Fibroblast of lung (primary cell): ENCODE measurements around the gene TNS1. TPM values are rescaled to one million over a fixed set of nuclear protein-coding genes. Genes with fewer than 3 reads are reported as not detected.

Experiments
- DNase-seq, 2 donors: peaks; one replicate each; pipeline versions ENCODE4 v3.0.0 to v3.0.0-alpha.2; 2010; ENCODE audit warnings: low read depth in 2 of 2
- H2AFZ ChIP-seq: 2 replicates; pipeline ENCODE4 v1.5.1; 2012; ENCODE audit warnings: low read length, control low read depth, inconsistent platforms
- H3K27ac ChIP-seq: 2 replicates; pipeline ENCODE4 v1.5.1; 2011; ENCODE audit warnings: low read length, control low read depth; ENCODE audit not compliant: insufficient read depth
- H3K27me3 ChIP-seq: 2 replicates; pipeline ENCODE4 v1.5.1; 2011; ENCODE audit warnings: mild to moderate bottlenecking, low read length; ENCODE audit not compliant: control insufficient read depth, insufficient read depth
- H3K36me3 ChIP-seq: 2 replicates; pipeline ENCODE4 v1.5.1; 2011; ENCODE audit warnings: low read length; ENCODE audit not compliant: control insufficient read depth, insufficient read depth
- H3K4me1 ChIP-seq: 2 replicates; pipeline ENCODE4 v1.5.1; 2011; ENCODE audit warnings: low read length; ENCODE audit not compliant: control insufficient read depth, insufficient read depth; ENCODE audit errors: extremely low read depth
- H3K4me2 ChIP-seq: 2 replicates; pipeline ENCODE4 v1.5.1; 2011; ENCODE audit warnings: low read length, control low read depth; ENCODE audit not compliant: insufficient read depth; ENCODE audit errors: extremely low read depth
- H3K4me3 ChIP-seq, 4 experiments: fragments of 200-600 bp in 1 of 4; sonication (generic) in 1 of 4; replicated peaks in 1 of 4; 2 replicates each; pipeline ENCODE4 v1.5.1; 2011 to 2016; ENCODE audit warnings: low read length in 4 of 4, low read depth in 3 of 4, mild to moderate bottlenecking in 3 of 4, control low read depth in 2 of 4, inconsistent platforms in 1 of 4, mixed read lengths in 1 of 4; ENCODE audit not compliant: insufficient read depth in 1 of 4; ENCODE audit errors: control extremely low read depth in 1 of 4
- H3K79me2 ChIP-seq: 2 replicates; pipeline ENCODE4 v1.5.1; 2012; ENCODE audit warnings: mild to moderate bottlenecking, low read length, inconsistent platforms; ENCODE audit not compliant: control insufficient read depth, insufficient read depth
- H3K9ac ChIP-seq: 2 replicates; pipeline ENCODE4 v1.5.1; 2011; ENCODE audit warnings: mild to moderate bottlenecking, low read length, control low read depth; ENCODE audit not compliant: insufficient read depth
- H3K9me3 ChIP-seq: 2 replicates; pipeline ENCODE4 v1.5.1; 2012; ENCODE audit warnings: low read depth, low read length; ENCODE audit not compliant: control insufficient read depth, insufficient read depth
- H4K20me1 ChIP-seq: 2 replicates; pipeline ENCODE4 v1.5.1; 2011; ENCODE audit warnings: low read length; ENCODE audit not compliant: control insufficient read depth, insufficient read depth; ENCODE audit errors: extremely low read depth
- EZH2 ChIP-seq: IDR thresholded peaks from 2 replicates; pipeline ENCODE4 v1.5.1; 2012; ENCODE audit warnings: low read length, control low read depth, mild to moderate bottlenecking; ENCODE audit errors: missing control alignments
- polyA plus RNA-seq, 2 donors: library from polyadenylated mRNA; depleted of rRNA in 1 of 2; stranded (reverse) in 1 of 2; unstranded in 1 of 2; fragments of >200 nt; gene quantifications; 2 replicates each; pipeline ENCODE4 v1.2.1, GENCODE V29; 2011 to 2012; ENCODE audit warnings: missing spikeins in 1 of 2
- total RNA-seq: library from RNA; depleted of rRNA; stranded (reverse); fragments of >200 nt; gene quantifications from 2 replicates; pipeline ENCODE4 v1.2.1, GENCODE V29; 2014
- TF ChIP-seq, protein P1 (sequence below), 2 donors: IDR thresholded peaks in 1 of 2; conservative IDR thresholded peaks in 1 of 2; 1 replicate in 1 of 2; 2 replicates in 1 of 2; pipeline ENCODE4 v1.5.1; 2011 to 2012; ENCODE audit warnings: low read length in 2 of 2, control low read depth in 1 of 2, inconsistent platforms in 1 of 2, low read depth in 1 of 2, mild to moderate bottlenecking in 1 of 2

The TNS1 gene
- total and polyA plus RNA-seq, 2 donors (not counting 1 experiment from before 2014, with no cell fraction given), result 44.4 to 47.1 TPM

- Histone ChIP-seq H3K27me3 (no peaks in the 10 kb centered on the region), H3K4me1 (peaks cover 7% of the 10 kb centered on the region), H3K36me3 (peaks cover 27% of the 10 kb centered on the region), H4K20me1 (no peaks in the 10 kb centered on the region), H3K4me3 (no peak overlapping the region), H3K4me2 (no peak overlapping the region), H3K9me3 (no peaks in the 10 kb centered on the region), H2AFZ (no peak overlapping the region), H3K27ac (no peak overlapping the region), H3K79me2 (no peaks in the 10 kb centered on the region), H3K9ac (no peak overlapping the region)
- TF ChIP-seq, protein P1, sequence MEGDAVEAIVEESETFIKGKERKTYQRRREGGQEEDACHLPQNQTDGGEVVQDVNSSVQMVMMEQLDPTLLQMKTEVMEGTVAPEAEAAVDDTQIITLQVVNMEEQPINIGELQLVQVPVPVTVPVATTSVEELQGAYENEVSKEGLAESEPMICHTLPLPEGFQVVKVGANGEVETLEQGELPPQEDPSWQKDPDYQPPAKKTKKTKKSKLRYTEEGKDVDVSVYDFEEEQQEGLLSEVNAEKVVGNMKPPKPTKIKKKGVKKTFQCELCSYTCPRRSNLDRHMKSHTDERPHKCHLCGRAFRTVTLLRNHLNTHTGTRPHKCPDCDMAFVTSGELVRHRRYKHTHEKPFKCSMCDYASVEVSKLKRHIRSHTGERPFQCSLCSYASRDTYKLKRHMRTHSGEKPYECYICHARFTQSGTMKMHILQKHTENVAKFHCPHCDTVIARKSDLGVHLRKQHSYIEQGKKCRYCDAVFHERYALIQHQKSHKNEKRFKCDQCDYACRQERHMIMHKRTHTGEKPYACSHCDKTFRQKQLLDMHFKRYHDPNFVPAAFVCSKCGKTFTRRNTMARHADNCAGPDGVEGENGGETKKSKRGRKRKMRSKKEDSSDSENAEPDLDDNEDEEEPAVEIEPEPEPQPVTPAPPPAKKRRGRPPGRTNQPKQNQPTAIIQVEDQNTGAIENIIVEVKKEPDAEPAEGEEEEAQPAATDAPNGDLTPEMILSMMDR (conservative IDR thresholded peaks at IDR 0.05 in 1 of 2, IDR thresholded peaks at IDR 0.05 in 1 of 2; ENCODE audit: low read depth in 1 of 2, low read length in 2 of 2), result no peak
- TF ChIP-seq EZH2, result no peak
- no peak for DNase-seq
These were observed 116.7 kb downstream of the TNS1 start for GRCh38 chr2:217886091-217886490.

- H3K9ac ChIP-seq, result no peak overlapping the region
- peaks cover 30% of the 10 kb centered on the region for H3K36me3 ChIP-seq
- H3K4me1 ChIP-seq, result peaks cover 5% of the 10 kb centered on the region
- DNase-seq, result no peak
- H4K20me1 ChIP-seq, result no peaks in the 10 kb centered on the region
- no peak overlapping the region for H3K27ac ChIP-seq
- no peak overlapping the region for H2AFZ ChIP-seq
- H3K9me3 ChIP-seq, result no peaks in the 10 kb centered on the region
- H3K4me3 ChIP-seq, result no peak overlapping the region
- TF ChIP-seq EZH2, result no peak
- TF ChIP-seq, protein P1 (conservative IDR thresholded peaks at IDR 0.05 in 1 of 2, IDR thresholded peaks at IDR 0.05 in 1 of 2; ENCODE audit: low read depth in 1 of 2, low read length in 2 of 2), result no peak
- H3K27me3 ChIP-seq, result no peaks in the 10 kb centered on the region
- H3K4me2 ChIP-seq, result no peak overlapping the region
- no peaks in the 10 kb centered on the region for H3K79me2 ChIP-seq
These were observed 117.8 kb downstream of the TNS1 start for GRCh38 chr2:217884985-217885384.

DNA sequence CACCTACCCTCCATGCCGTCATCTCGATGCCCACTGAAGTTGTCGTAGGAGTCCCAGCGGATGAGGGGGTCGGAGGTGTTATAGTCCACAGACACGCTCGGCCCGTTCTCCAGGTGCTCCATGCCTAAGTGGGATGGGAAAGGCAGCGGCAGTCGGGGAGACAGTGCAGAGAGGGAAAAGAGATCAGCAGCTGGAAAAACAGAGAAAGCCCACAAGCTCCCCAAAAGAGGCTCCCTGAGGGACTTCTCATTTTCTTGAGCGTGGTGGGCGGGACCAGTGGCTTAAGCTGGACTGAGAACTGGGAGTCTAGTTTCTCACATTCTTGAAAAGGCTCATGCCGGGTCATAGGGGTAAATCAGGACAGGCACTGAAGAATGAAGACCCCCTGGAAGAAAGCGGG lies 121.9 kb downstream of the TNS1 start:
- Histone ChIP-seq H2AFZ (no peak overlapping the region), H4K20me1 (no peaks in the 10 kb centered on the region), H3K4me3 (no peak overlapping the region), H3K9ac (no peak overlapping the region), H3K36me3 (peaks cover 27% of the 10 kb centered on the region), H3K4me2 (no peak overlapping the region), H3K9me3 (no peaks in the 10 kb centered on the region), H3K4me1 (peaks cover 2% of the 10 kb centered on the region), H3K79me2 (no peaks in the 10 kb centered on the region), H3K27ac (no peak overlapping the region), H3K27me3 (no peaks in the 10 kb centered on the region)
- no peak for DNase-seq
- TF ChIP-seq, protein P1 (conservative IDR thresholded peaks at IDR 0.05 in 1 of 2, IDR thresholded peaks at IDR 0.05 in 1 of 2; ENCODE audit: low read depth in 1 of 2, low read length in 2 of 2), result no peak
- TF ChIP-seq EZH2, result no peak
